Activated CD8-positive, alpha-beta memory T cell treated with anti-CD3 and anti-CD28 coated beads for 1 hour (primary cell): ENCODE results near the gene SLC8A3.

Source experiments
- DNase-seq, 2 donors: peaks; one replicate each; pipeline ENCODE4 v3.0.0-alpha.2; 2020; ENCODE audit warnings: low read depth in 1 of 2; ENCODE audit errors: extremely low read depth in 1 of 2

SLC8A3 gene

GRCh38 chr14:70004791-70005190 is 184.0 kb downstream of the SLC8A3 start:
- DNase-seq, result no peak

GRCh38 chr14:70002589-70003346 is 186.0 kb downstream of the SLC8A3 start:
- DNase-seq, result no peak

- no peak for DNase-seq
Observed at GRCh38 chr14:70000601-70001000, 188.2 kb downstream of the SLC8A3 start.

- no peak for DNase-seq
Observed at GRCh38 chr14:69999261-69999674, 189.5 kb downstream of the SLC8A3 start.

DNA sequence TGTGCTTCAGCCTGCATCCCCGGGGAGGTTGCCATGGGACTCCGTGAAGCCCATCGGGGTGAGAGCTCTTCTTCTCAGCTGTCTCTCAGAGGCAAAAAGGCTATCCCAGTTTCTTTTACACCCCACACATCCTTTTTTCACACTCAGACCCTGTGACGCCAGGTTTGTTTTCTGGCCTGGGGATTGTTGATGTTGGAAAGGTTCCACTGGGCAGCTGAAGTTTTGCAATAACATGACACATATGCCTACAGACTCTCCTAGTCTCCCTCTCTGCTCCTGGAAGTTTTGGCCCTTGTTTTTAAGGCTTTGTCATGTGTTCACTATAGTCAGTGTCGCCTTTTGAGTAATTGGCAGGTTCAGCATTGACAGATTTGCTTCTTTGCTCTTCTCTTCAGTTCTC is 190.9 kb downstream of the SLC8A3 start:
- no peak for DNase-seq

DNA sequence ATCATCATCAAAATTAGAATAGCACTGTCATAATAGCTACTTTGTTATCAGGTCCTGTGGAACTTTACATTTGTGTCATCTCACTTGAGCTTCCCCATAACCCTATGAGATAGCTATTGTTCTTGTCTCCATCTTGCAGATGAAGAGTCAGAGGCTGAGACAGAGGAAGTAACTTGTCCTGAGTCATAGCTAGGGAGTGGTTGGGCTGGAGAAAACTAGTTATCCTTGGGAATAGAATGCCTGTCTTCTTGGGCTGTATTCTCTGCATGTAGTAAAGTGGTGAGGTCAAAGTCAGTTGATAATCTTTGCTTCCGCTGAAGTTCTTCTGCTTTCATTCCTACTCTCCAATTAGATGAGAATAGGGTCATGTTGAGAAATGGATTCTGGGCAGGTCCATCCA is 192.5 kb downstream of the SLC8A3 start:
- no peak for DNase-seq
